HL-60 (cell line): ENCODE results near the gene MUC6.

Experiments
- CTCF ChIP-seq: IDR thresholded peaks from one replicate; pipeline ENCODE4 v1.5.1; 2011; ENCODE audit warnings: low read length, control low read depth, inconsistent platforms; ENCODE audit not compliant: insufficient read depth
- GABPA ChIP-seq: IDR thresholded peaks from 2 replicates; pipeline ENCODE4 v1.6.1; 2012; ENCODE audit warnings: low read depth
- POLR2AphosphoS5 ChIP-seq: IDR thresholded peaks from 2 replicates; pipeline ENCODE4 v1.6.1; 2012; ENCODE audit warnings: low read depth
- REST ChIP-seq: IDR thresholded peaks from 2 replicates; pipeline ENCODE4 v1.6.1; 2012; ENCODE audit warnings: low read depth; ENCODE audit not compliant: insufficient replicate concordance
- SPI1 ChIP-seq: IDR thresholded peaks from 2 replicates; pipeline ENCODE4 v1.6.1; 2012; ENCODE audit warnings: low read depth, mild to moderate bottlenecking, borderline replicate concordance

- TF ChIP-seq CTCF (no peak), SPI1 (no peak), POLR2AphosphoS5 (no peak), GABPA (no peak), REST (no peak)
Observed at GRCh38 chr11:1008001-1008802, 28.3 kb downstream of the MUC6 start.
